Suprapubic skin (tissue), 4 donors: Measurements from ENCODE around the gene IL2RG.

Source experiments
- CTCF ChIP-seq, 2 donors: fragments of 200-600 bp in 1 of 2; fragments of 450-650 bp in 1 of 2; sonication (generic) in 1 of 2; IDR thresholded peaks; one replicate each; pipeline ENCODE4 v1.5.1; 2016 to 2019; ENCODE audit warnings: antibody characterized with exemption in 2 of 2, mild to moderate bottlenecking in 1 of 2, moderate library complexity in 1 of 2
- EP300 ChIP-seq: sonication (generic); formaldehyde crosslinking; IDR thresholded peaks from one replicate; pipeline ENCODE4 v1.6.1; 2017; ENCODE audit warnings: antibody characterized with exemption
- POLR2A ChIP-seq, 2 donors: fragments of 450-650 bp; IDR thresholded peaks; one replicate each; pipeline ENCODE4 v1.6.1; 2017; ENCODE audit warnings: antibody characterized with exemption in 2 of 2, mild to moderate bottlenecking in 2 of 2, moderate library complexity in 2 of 2
- POLR2AphosphoS5 ChIP-seq, 3 donors: sonication (generic); formaldehyde crosslinking; IDR thresholded peaks; one replicate each; pipeline ENCODE4 v1.6.1; 2017; ENCODE audit warnings: antibody characterized with exemption in 3 of 3

- TF ChIP-seq POLR2AphosphoS5 (IDR thresholded peaks at IDR 0.05) (no peak), EP300 (no peak), CTCF (IDR thresholded peaks at IDR 0.05) (no peak), POLR2A (IDR thresholded peaks at IDR 0.05) (no peak)
These were observed 29.9 kb downstream of the IL2RG start for GRCh38 chrX:71081330-71082123.
